CD4-positive, CD25-positive, alpha-beta regulatory T cell (primary cell): ENCODE measurements around the gene LINC01488. TPM values are rescaled to one million over a fixed set of nuclear protein-coding genes. Genes with fewer than 3 reads are reported as not detected.

Experiments
- ATAC-seq, 2 donors: fragments of 150-1000 bp; cut with Tn5 transposase; one replicate each; pipeline ENCODE4 v1.10.0; 2021; ENCODE audit warnings: low read depth in 2 of 2, moderate number of reproducible peaks in 2 of 2, moderate library complexity in 1 of 2
- DNase-seq, 3 donors: peaks; one replicate each; pipeline versions ENCODE4 v3.0.0 to v3.0.0-alpha.2; 2012 to 2022; ENCODE audit warnings: mixed read lengths in 1 of 3
- H3K27ac ChIP-seq: one replicate; pipeline ENCODE4 v1.7.0; 2013; ENCODE audit warnings: mild to moderate bottlenecking, low read length; ENCODE audit not compliant: insufficient read depth, poor library complexity, severe bottlenecking
- H3K27me3 ChIP-seq: one replicate; pipeline ENCODE4 v1.7.0; 2013; ENCODE audit warnings: low read length; ENCODE audit not compliant: control insufficient read depth, insufficient read depth
- H3K36me3 ChIP-seq: one replicate; pipeline ENCODE4 v1.7.0; 2013; ENCODE audit warnings: mild to moderate bottlenecking, low read length, moderate library complexity; ENCODE audit not compliant: control insufficient read depth, insufficient read depth
- H3K4me1 ChIP-seq: 2 replicates; pipeline ENCODE4 v1.7.0; 2013; ENCODE audit warnings: mild to moderate bottlenecking, low read length; ENCODE audit not compliant: insufficient read depth, control insufficient read depth, poor library complexity, severe bottlenecking
- H3K4me3 ChIP-seq: one replicate; pipeline ENCODE4 v1.7.0; 2013; ENCODE audit warnings: low read depth, mild to moderate bottlenecking, low read length, moderate library complexity
- H3K9me3 ChIP-seq, 2 experiments: 1 replicate in 1 of 2; 2 replicates in 1 of 2; pipeline ENCODE4 v1.7.0; 2013; ENCODE audit warnings: low read length in 2 of 2, mild to moderate bottlenecking in 1 of 2, moderate library complexity in 1 of 2; ENCODE audit not compliant: control insufficient read depth in 2 of 2
- H3K27ac Mint-ChIP-seq, 3 donors: one replicate each; pipeline ENCODE4 v1.8.0; 2020 to 2022; ENCODE audit warnings: mild to moderate bottlenecking in 3 of 3, mixed read lengths in 3 of 3, moderate library complexity in 2 of 3
- H3K27me3 Mint-ChIP-seq: one replicate; pipeline ENCODE4 v1.8.0; 2022; ENCODE audit warnings: mild to moderate bottlenecking, mixed read lengths
- H3K36me3 Mint-ChIP-seq: one replicate; pipeline ENCODE4 v1.8.0; 2020; ENCODE audit warnings: mixed read lengths
- H3K4me1 Mint-ChIP-seq, 4 donors: one replicate each; pipeline ENCODE4 v1.8.0; 2020 to 2022; ENCODE audit warnings: mixed read lengths in 4 of 4, mild to moderate bottlenecking in 1 of 4
- H3K4me3 Mint-ChIP-seq, 4 donors: one replicate each; pipeline ENCODE4 v1.8.0; 2020 to 2022; ENCODE audit warnings: mild to moderate bottlenecking in 4 of 4, mixed read lengths in 4 of 4, moderate library complexity in 3 of 4
- H3K9me3 Mint-ChIP-seq, 7 donors: one replicate each; pipeline ENCODE4 v1.8.0; 2020 to 2022; ENCODE audit warnings: mixed read lengths in 7 of 7, mild to moderate bottlenecking in 3 of 7, moderate library complexity in 2 of 7
- polyA plus RNA-seq, 4 donors: library from polyadenylated mRNA; unstranded; fragments of 300-500 nt; fragmentation: Illumina TruSeq; gene quantifications; one replicate each; pipeline ENCODE4 v1.2.3, GENCODE V29; 2021
- total RNA-seq: library from RNA; stranded (reverse); gene quantifications from one replicate; pipeline ENCODE4 v1.2.3, GENCODE V29; 2022

Gene LINC01488
- total and polyA plus RNA-seq, 5 donors from 2014 or later, result not detected

DNA sequence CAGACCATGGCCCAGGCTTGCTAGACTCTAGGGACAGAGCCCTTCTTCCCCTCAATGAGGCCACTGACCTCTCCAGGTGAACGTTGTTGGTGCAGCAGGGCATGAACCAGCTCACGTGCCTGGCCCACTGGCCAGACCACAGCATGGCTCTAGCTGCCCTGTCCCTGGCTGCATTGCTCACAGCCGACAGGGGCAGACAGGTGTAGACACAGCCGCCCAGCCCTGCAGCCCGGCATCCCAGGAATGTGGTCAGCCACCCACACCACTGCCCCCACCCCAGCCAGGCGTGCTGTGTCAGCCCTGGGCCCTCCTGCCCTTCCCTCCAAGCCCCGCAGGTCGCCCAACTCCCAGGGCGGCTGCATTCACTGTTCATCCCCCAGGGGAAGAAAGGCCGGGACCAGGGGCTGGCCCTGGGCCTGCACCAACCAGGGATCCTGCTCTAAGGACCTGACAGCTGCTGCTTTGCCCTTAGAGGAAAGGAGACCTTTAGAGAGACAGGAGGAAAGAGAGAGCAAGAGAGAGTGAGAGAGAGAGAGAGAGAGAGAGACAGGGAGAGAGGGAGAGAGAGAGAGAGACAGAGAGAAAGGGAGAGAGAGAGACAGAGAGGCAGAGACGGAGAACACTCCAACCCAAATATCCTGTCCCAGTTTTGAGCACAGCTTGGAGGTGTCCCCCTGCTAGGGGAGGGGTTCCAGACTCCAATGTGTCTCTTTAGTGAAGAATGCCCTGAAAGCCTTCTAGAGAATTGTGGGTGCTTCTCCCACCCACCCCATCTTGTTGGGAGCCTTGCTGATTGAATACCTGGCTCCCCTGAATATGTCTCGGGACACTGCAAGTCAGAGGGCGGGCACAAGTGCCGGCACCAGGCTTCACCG, 44.2 kb upstream of the LINC01488 start:
- no peak overlapping the region for H3K4me3 ChIP-seq
- Mint-ChIP-seq H3K9me3 (peaks cover 0 to 2% (median 0%) of the 10 kb centered on the region in 7 donors), H3K4me1 (peaks cover 0 to under 1% (median 0%) of the 10 kb centered on the region in 4 donors), H3K4me3 (no peak overlapping the region), H3K27ac (no peak overlapping the region), H3K27me3 (no peaks in the 10 kb centered on the region), H3K36me3 (no peaks in the 10 kb centered on the region)
- H3K36me3 ChIP-seq, result no peaks in the 10 kb centered on the region
- DNase-seq (no peak), ATAC-seq (no peak)
- no peaks in the 10 kb centered on the region for H3K27me3 ChIP-seq
- no peak overlapping the region for H3K27ac ChIP-seq
- H3K4me1 ChIP-seq, result no peaks in the 10 kb centered on the region
- H3K9me3 ChIP-seq, result no peaks in the 10 kb centered on the region

DNA sequence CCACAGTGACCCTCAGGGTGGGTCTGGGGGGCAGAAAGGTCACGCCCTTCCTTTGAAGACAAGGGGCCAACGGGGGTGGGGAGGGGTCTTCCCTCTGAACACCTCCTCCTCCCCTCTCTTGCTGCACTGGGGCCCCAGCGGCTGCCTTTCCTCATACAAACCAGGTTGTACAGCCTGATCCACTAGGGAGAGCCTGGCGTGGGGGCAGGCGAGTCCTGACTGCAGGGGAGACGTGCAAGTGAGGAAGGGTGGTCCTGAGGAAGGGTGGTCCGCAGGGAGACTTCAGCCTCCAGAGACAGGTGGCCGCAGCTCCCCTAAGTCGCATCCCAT, 43.6 kb upstream of the LINC01488 start:
- Mint-ChIP-seq H3K4me1 (peaks cover 0 to 4% (median 1%) of the 10 kb centered on the region in 4 donors), H3K9me3 (peaks cover 0 to 2% (median 0%) of the 10 kb centered on the region in 7 donors), H3K27me3 (no peaks in the 10 kb centered on the region), H3K4me3 (no peak overlapping the region), H3K36me3 (no peaks in the 10 kb centered on the region), H3K27ac (no peak overlapping the region)
- Histone ChIP-seq H3K9me3 (no peaks in the 10 kb centered on the region), H3K36me3 (no peaks in the 10 kb centered on the region), H3K4me1 (no peaks in the 10 kb centered on the region), H3K27ac (no peak overlapping the region), H3K4me3 (no peak overlapping the region), H3K27me3 (no peaks in the 10 kb centered on the region)
- ATAC-seq (no peak), DNase-seq (no peak)

DNA sequence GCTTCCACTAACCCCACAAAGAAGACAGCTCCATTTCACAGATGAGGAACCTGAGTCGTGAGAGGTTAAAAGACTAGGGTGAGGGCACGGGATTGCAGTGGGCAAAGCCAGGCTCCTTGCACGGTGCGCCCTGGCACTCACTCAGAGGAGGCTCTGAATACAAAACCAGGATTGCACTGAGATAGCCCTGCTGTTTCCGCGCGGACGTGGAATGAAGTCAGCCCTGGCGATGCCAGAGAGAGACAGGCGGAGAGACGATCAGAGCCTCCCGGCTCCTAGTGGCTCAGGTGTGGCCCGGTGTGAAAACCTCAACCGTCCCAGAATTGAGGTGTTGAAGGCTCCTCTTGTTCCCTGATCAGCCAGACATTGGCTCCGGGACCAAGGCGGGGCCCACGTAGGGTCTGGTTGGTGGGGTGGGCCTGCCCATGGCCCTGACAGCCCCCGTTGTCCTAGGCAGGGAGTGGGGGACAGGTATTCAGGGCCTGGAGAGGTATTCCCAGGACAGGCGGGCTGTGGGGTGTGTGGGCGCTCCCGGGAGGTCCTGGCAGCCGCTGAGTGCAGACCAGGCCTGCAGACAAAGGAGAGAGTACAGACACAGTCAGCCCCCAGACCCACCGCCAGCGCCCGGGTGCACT, 43.1 kb upstream of the LINC01488 start:
- no peaks in the 10 kb centered on the region for H3K9me3 ChIP-seq
- Mint-ChIP-seq H3K9me3 (peaks cover 0 to 2% (median 0%) of the 10 kb centered on the region in 7 donors), H3K27ac (no peak overlapping the region), H3K27me3 (no peaks in the 10 kb centered on the region), H3K4me1 (peaks cover 0 to 6% (median 2%) of the 10 kb centered on the region in 4 donors), H3K36me3 (no peaks in the 10 kb centered on the region), H3K4me3 (no peak overlapping the region)
- no peaks in the 10 kb centered on the region for H3K27me3 ChIP-seq
- ATAC-seq (no peak), DNase-seq (no peak)
- H3K4me1 ChIP-seq, result peaks cover 3% of the 10 kb centered on the region
- no peaks in the 10 kb centered on the region for H3K36me3 ChIP-seq
- H3K4me3 ChIP-seq, result no peak overlapping the region
- no peak overlapping the region for H3K27ac ChIP-seq

DNA sequence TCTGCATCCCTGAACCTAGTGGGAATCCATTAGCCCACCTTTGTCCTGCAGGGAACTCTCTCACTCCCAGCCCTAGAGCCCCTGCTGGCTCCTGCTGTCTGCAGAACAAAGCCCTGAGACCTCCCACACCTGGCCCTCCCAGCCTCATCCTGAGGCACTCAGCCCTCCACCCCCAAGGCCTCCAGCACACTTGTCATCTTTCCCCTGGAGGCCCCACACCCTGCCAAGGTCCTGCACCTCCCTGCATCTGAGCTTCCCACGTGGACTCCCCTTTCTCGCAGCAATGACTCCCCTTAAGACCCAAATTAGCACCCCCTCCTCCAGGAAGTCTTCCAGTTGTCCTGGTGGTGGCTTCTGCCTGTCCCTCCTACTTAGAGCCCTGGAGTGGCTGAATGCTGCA, 42.3 kb upstream of the LINC01488 start:
- Mint-ChIP-seq H3K4me1 (peaks cover 0 to 12% (median 2%) of the 10 kb centered on the region in 4 donors), H3K36me3 (no peaks in the 10 kb centered on the region), H3K4me3 (no peak overlapping the region), H3K27me3 (no peaks in the 10 kb centered on the region), H3K27ac (no peak overlapping the region), H3K9me3 (peaks cover 0 to 2% (median 0%) of the 10 kb centered on the region in 7 donors)
- no peak for DNase-seq
- Histone ChIP-seq H3K9me3 (no peaks in the 10 kb centered on the region), H3K4me3 (no peak overlapping the region), H3K36me3 (no peaks in the 10 kb centered on the region), H3K27ac (no peak overlapping the region), H3K4me1 (peaks cover 10% of the 10 kb centered on the region), H3K27me3 (no peaks in the 10 kb centered on the region)
- no peak for ATAC-seq

DNA sequence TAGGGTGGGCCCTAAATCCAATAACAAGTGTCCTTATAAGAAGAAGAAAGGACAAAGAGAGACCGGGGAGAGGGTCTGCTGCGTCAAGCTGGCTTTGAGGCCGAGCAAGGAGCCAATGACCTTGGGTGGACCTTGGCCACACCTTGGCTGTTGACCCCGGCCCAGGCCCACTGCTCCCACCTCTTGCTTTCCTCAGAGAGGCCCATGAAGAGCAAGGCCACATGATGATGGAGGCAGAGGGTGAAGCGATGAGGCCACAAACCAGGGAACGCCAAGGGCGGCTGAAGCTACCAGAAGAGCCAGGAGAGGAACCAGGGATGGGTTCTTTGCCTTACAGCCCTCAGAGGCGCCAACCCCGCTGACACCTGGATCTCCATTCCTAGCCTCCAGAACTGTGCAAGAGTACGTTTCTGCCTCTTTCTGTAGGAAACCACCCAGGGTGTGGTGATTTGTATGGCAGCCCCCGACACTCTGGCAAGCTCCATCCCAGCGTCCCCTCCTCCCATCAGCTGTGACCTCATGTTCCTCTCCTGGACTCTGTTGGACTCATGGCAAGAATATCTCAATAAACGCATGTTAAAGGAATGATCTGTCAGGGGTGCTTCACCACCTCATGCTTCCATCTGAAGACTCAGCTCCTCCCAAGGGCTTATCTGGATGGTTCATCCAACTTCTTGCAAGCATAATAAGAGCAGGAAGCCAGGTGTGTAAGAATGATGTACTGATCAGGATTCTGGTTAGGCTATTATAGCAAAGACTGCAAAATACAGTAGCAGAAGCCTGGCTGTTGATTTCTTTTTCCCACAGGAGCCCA, 41.6 kb upstream of the LINC01488 start:
- Mint-ChIP-seq H3K27ac (no peak overlapping the region), H3K36me3 (no peaks in the 10 kb centered on the region), H3K4me3 (no peak overlapping the region), H3K4me1 (peaks cover 0 to 13% (median 2%) of the 10 kb centered on the region in 4 donors), H3K9me3 (peaks cover 0 to 2% (median 0%) of the 10 kb centered on the region in 7 donors), H3K27me3 (no peaks in the 10 kb centered on the region)
- Histone ChIP-seq H3K4me1 (peaks cover 10% of the 10 kb centered on the region), H3K9me3 (no peaks in the 10 kb centered on the region), H3K27me3 (no peaks in the 10 kb centered on the region), H3K27ac (no peak overlapping the region), H3K36me3 (no peaks in the 10 kb centered on the region), H3K4me3 (no peak overlapping the region)
- ATAC-seq (no peak), DNase-seq (no peak)

DNA sequence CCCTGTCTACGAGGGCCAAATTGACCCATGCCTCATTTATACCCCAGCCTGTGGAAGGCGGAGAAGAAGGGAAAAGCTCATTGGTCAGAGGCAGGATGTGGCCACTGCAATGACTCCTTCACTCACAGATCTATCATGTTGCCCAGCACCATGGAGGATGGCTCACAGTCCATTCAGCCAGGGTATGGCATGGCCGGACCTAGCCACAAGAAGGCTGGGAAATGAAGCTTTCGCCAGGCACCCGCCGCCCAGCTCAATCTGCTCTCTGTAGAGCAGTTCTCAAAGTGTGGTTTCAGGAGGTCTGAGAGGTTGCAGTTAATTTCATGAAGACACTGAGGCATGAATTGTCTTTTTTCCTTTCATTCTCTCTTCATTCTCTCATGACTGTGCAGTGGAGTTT, 40.6 kb upstream of the LINC01488 start:
- no peak overlapping the region for H3K27ac Mint-ChIP-seq
- Histone ChIP-seq H3K9me3 (no peaks in the 10 kb centered on the region), H3K4me3 (no peak overlapping the region), H3K27me3 (no peaks in the 10 kb centered on the region), H3K36me3 (no peaks in the 10 kb centered on the region), H3K27ac (no peak overlapping the region), H3K4me1 (peaks cover 10% of the 10 kb centered on the region)
- no peaks in the 10 kb centered on the region for H3K36me3 Mint-ChIP-seq
- no peak for ATAC-seq
- DNase-seq, result no peak
- H3K4me1 Mint-ChIP-seq, result peaks cover 0 to 16% (median 2%) of the 10 kb centered on the region in 4 donors
- peaks cover 4% of the 10 kb centered on the region for H3K27me3 Mint-ChIP-seq
- no peak overlapping the region for H3K4me3 Mint-ChIP-seq
- peaks cover 0 to 4% (median 0%) of the 10 kb centered on the region in 7 donors for H3K9me3 Mint-ChIP-seq

DNA sequence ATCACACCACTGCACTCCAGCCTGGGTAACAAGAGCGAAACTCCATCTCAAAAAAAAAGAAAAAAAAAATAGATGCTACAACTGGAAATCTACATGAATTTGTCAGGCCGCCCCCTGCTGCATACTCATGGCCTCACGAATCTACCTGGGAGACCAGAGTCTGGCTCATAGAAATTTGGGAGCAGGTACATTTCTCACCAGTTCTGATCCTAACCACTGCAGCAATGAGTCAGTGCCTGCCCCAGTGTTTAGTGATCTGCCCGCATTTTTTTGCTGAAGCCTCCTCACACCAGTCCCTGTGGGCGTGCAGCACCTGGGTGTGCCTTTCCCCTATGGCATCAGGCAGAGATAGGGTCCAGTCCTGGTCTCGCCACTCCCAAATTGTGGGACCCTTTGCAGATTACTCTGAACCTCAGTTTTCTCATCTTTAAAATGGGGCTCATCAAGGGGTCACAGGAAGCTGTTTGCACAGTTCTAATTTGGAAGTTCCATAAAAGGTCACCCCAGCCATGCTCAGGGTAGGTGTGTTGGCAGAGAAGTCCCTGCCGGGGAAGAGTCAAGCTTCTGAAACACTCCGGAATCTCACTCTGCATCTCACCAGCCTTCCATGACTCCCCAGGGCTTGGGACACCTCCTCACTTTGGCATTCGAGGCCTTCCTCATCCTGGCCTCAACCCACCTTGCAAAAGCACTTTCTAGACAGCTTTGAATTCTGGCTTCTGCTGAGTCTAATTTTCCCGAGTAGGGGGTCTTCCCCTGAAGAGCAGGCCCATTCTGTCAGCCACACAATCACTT, 39.3 kb upstream of the LINC01488 start:
- peaks cover 10% of the 10 kb centered on the region for H3K4me1 ChIP-seq
- peaks cover 0 to 16% (median 2%) of the 10 kb centered on the region in 4 donors for H3K4me1 Mint-ChIP-seq
- no peaks in the 10 kb centered on the region for H3K9me3 ChIP-seq
- H3K9me3 Mint-ChIP-seq, result peaks cover 0 to 4% (median 0%) of the 10 kb centered on the region in 7 donors
- no peaks in the 10 kb centered on the region for H3K36me3 Mint-ChIP-seq
- H3K4me3 ChIP-seq, result no peak overlapping the region
- no peak for DNase-seq
- H3K27me3 Mint-ChIP-seq, result peaks cover 9% of the 10 kb centered on the region
- no peaks in the 10 kb centered on the region for H3K36me3 ChIP-seq
- H3K4me3 Mint-ChIP-seq, result no peak overlapping the region
- no peak overlapping the region for H3K27ac Mint-ChIP-seq
- no peak overlapping the region for H3K27ac ChIP-seq
- no peaks in the 10 kb centered on the region for H3K27me3 ChIP-seq
- ATAC-seq, result no peak
